H1 (cell line): Measurements from ENCODE around the gene EFCAB8. TPM values are rescaled to one million over a fixed set of nuclear protein-coding genes. Genes with fewer than 3 reads are reported as not detected.
A peak's percentile ranks its signal among the peaks of the same experiment; 100 is the strongest.

Experiments used
- CTCF ChIA-PET: fragments of 300-600 bp; sonication (Branson Sonifier 250); formaldehyde crosslinking; loops from one replicate; lab custom pipeline; 2021; ENCODE audit not compliant: partially characterized antibody; lab: Charles Lee
- POLR2A ChIA-PET: fragments of 300-600 bp; sonication (Branson Sonifier 250); formaldehyde crosslinking; loops from one replicate; lab custom pipeline; 2021; ENCODE audit warnings: inconsistent platforms; ENCODE audit not compliant: partially characterized antibody; lab: Charles Lee
- DNase-seq, 2 experiments: peaks; one replicate each; pipeline versions ENCODE4 v3.0.0 to v3.0.0-alpha.2; 2010 to 2022; ENCODE audit warnings: low spot score in 2 of 2, low read depth in 1 of 2, mixed read lengths in 1 of 2
- FAIRE-seq: peaks from 2 replicates; lab custom pipeline; 2011; peaks lifted over from hg19 to GRCh38; lab: Jason Lieb, UNC
- H2AFZ ChIP-seq: 2 replicates; pipeline ENCODE4 v1.8.1; 2012; ENCODE audit warnings: low read length, inconsistent platforms
- H2AK5ac ChIP-seq: 2 replicates; pipeline ENCODE4 v1.6.1; 2013; ENCODE audit warnings: low read depth, low read length
- H2BK120ac ChIP-seq: replicated peaks from 2 replicates; pipeline ENCODE3; 2013; ENCODE audit warnings: low read depth, low read length, inconsistent platforms
- H2BK12ac ChIP-seq: 2 replicates; pipeline ENCODE4 v1.6.1; 2013; ENCODE audit warnings: low read depth, low read length
- H2BK15ac ChIP-seq: 2 replicates; pipeline ENCODE4 v1.6.1; 2013; ENCODE audit warnings: low read length
- H2BK20ac ChIP-seq: 2 replicates; pipeline ENCODE4 v1.6.1; 2013; ENCODE audit warnings: low read length
- H2BK5ac ChIP-seq: 2 replicates; pipeline ENCODE4 v1.6.1; 2013; ENCODE audit warnings: low read depth, low read length
- H3K14ac ChIP-seq: 2 replicates; pipeline ENCODE4 v1.6.1; 2013; ENCODE audit warnings: inconsistent platforms; ENCODE audit not compliant: insufficient read length
- H3K18ac ChIP-seq: 2 replicates; pipeline ENCODE4 v1.6.1; 2013; ENCODE audit warnings: low read length; ENCODE audit errors: extremely low read depth
- H3K23ac ChIP-seq: 2 replicates; pipeline ENCODE4 v1.6.1; 2013; ENCODE audit warnings: inconsistent platforms; ENCODE audit not compliant: insufficient read length
- H3K23me2 ChIP-seq: 2 replicates; pipeline ENCODE4 v1.6.1; 2013; ENCODE audit warnings: low read depth, low read length
- H3K27ac ChIP-seq: 2 replicates; pipeline ENCODE4 v1.6.1; 2011; ENCODE audit warnings: low read depth, low read length, inconsistent platforms
- H3K27me3 ChIP-seq, 4 experiments: replicated peaks in 1 of 4; 1 replicate in 1 of 4; 2 replicates in 3 of 4; pipeline versions ENCODE4 v1.6.1 to v1.8.1; 2011 to 2013; ENCODE audit warnings: low read length in 3 of 4, mild to moderate bottlenecking in 3 of 4, inconsistent platforms in 2 of 4, mixed read lengths in 2 of 4, moderate library complexity in 1 of 4; ENCODE audit not compliant: control insufficient read depth in 3 of 4, insufficient read depth in 3 of 4; ENCODE audit errors: extremely low read depth in 1 of 4
- H3K36me3 ChIP-seq, 4 experiments: 2 replicates each; pipeline versions ENCODE4 v1.6.1 to v1.8.1; 2011 to 2013; ENCODE audit warnings: mild to moderate bottlenecking in 4 of 4, low read length in 3 of 4, moderate library complexity in 2 of 4, control low read depth in 1 of 4, inconsistent platforms in 1 of 4; ENCODE audit not compliant: insufficient read depth in 4 of 4, control insufficient read depth in 2 of 4
- H3K4ac ChIP-seq: replicated peaks from 2 replicates; pipeline ENCODE3; 2013; ENCODE audit warnings: low read length, low read depth, mixed read lengths, inconsistent platforms; ENCODE audit not compliant: insufficient read length
- H3K4me1 ChIP-seq, 4 experiments: replicated peaks in 1 of 4; 1 replicate in 1 of 4; 2 replicates in 3 of 4; pipeline versions ENCODE4 v1.6.1 to v1.8.1; 2011 to 2013; ENCODE audit warnings: low read length in 3 of 4, inconsistent platforms in 2 of 4, mixed read lengths in 1 of 4; ENCODE audit not compliant: insufficient read depth in 4 of 4, control insufficient read depth in 3 of 4
- H3K4me2 ChIP-seq, 2 experiments: 2 replicates each; pipeline versions ENCODE4 v1.6.1 to v1.8.1; 2011 to 2013; ENCODE audit warnings: low read depth in 2 of 2, low read length in 2 of 2, control low read depth in 1 of 2, inconsistent platforms in 1 of 2, mild to moderate bottlenecking in 1 of 2; ENCODE audit not compliant: insufficient read depth in 1 of 2
- H3K4me3 ChIP-seq, 4 experiments: fragments of 200-600, 300-600 bp in 1 of 4; sonication (generic), shearing (Covaris generic), sonication (Bioruptor Twin) in 1 of 4; 2 replicates each; pipeline versions ENCODE4 v1.5.1 to v1.8.1; 2011 to 2016; ENCODE audit warnings: low read length in 4 of 4, low read depth in 3 of 4, control low read depth in 2 of 4, inconsistent platforms in 2 of 4, mild to moderate bottlenecking in 2 of 4, mixed read lengths in 1 of 4, moderate library complexity in 1 of 4; ENCODE audit not compliant: insufficient read depth in 2 of 4; ENCODE audit errors: extremely low read depth in 1 of 4
- H3K56ac ChIP-seq: replicated peaks from 2 replicates; pipeline ENCODE3; 2013; ENCODE audit warnings: low read depth, mild to moderate bottlenecking, mixed read lengths, low read length, inconsistent platforms; ENCODE audit not compliant: insufficient read length
- H3K79me1 ChIP-seq: 2 replicates; pipeline ENCODE4 v1.6.1; 2013; ENCODE audit warnings: low read depth, low read length, control low read depth
- H3K79me2 ChIP-seq, 2 experiments: 2 replicates each; pipeline versions ENCODE4 v1.6.1 to v1.8.1; 2012 to 2013; ENCODE audit warnings: low read length in 2 of 2, mild to moderate bottlenecking in 2 of 2, inconsistent platforms in 1 of 2; ENCODE audit not compliant: insufficient read depth in 2 of 2, control insufficient read depth in 1 of 2
- H3K9ac ChIP-seq, 4 experiments: replicated peaks in 1 of 4; 1 replicate in 1 of 4; 2 replicates in 3 of 4; pipeline versions ENCODE4 v1.6.1 to v1.8.1; 2011 to 2013; ENCODE audit warnings: low read depth in 3 of 4, low read length in 3 of 4, control low read depth in 2 of 4, mild to moderate bottlenecking in 2 of 4, moderate library complexity in 2 of 4, inconsistent platforms in 1 of 4; ENCODE audit errors: extremely low read depth in 1 of 4
- H3K9me3 ChIP-seq, 2 experiments: 2 replicates each; pipeline versions ENCODE4 v1.6.1 to v1.8.1; 2012 to 2013; ENCODE audit warnings: mild to moderate bottlenecking in 2 of 2, moderate library complexity in 2 of 2, control low read depth in 1 of 2, inconsistent platforms in 1 of 2, low read depth in 1 of 2, low read length in 1 of 2, mixed read lengths in 1 of 2; ENCODE audit not compliant: insufficient read depth in 2 of 2
- H4K20me1 ChIP-seq, 2 experiments: replicated peaks in 1 of 2; 2 replicates each; pipeline versions ENCODE3 to v1.8.1; 2011 to 2013; ENCODE audit warnings: inconsistent platforms in 2 of 2, low read length in 2 of 2, mild to moderate bottlenecking in 1 of 2; ENCODE audit not compliant: insufficient read depth in 2 of 2, control insufficient read depth in 1 of 2
- H4K5ac ChIP-seq: 2 replicates; pipeline ENCODE4 v1.6.1; 2013; ENCODE audit warnings: low read length, low read depth, mixed read lengths, inconsistent platforms; ENCODE audit not compliant: insufficient read length
- H4K8ac ChIP-seq: 2 replicates; pipeline ENCODE4 v1.8.0; 2013; ENCODE audit warnings: mild to moderate bottlenecking, moderate library complexity, low read length, inconsistent platforms; ENCODE audit not compliant: insufficient read depth; ENCODE audit errors: extremely low read depth
- H4K91ac ChIP-seq: replicated peaks from 2 replicates; pipeline ENCODE3; 2013; ENCODE audit warnings: low read length, mixed read lengths, inconsistent platforms; ENCODE audit not compliant: insufficient read length
- CEBPB ChIP-seq: IDR thresholded peaks from 2 replicates; pipeline ENCODE4 v1.6.1; 2012; ENCODE audit warnings: low read depth, low read length
- EZH2 ChIP-seq: fragments of 200-600 bp; sonication (generic); IDR thresholded peaks from 2 replicates; pipeline ENCODE4 v1.7.1; 2012; ENCODE audit warnings: low read depth, mild to moderate bottlenecking, moderate library complexity, low read length, inconsistent platforms; ENCODE audit not compliant: severe bottlenecking
- NANOG ChIP-seq: IDR thresholded peaks from 2 replicates; pipeline ENCODE4 v1.6.1; 2011; ENCODE audit warnings: low read length, low read depth, mild to moderate bottlenecking, inconsistent platforms; ENCODE audit not compliant: insufficient read depth, poor library complexity, severe bottlenecking
- RNF2 ChIP-seq: fragments of 200-900, 300-1000 bp; sonication (generic); IDR thresholded peaks from 2 replicates; pipeline ENCODE4 v1.7.1; 2016; ENCODE audit warnings: borderline replicate concordance, low read depth, mild to moderate bottlenecking, antibody characterized with exemption, low read length; ENCODE audit not compliant: poor library complexity, severe bottlenecking; ENCODE audit errors: missing control alignments
- WGBS, 2 experiments: shearing (Covaris generic) in 1 of 2; methylation state at CpG; one replicate each; pipeline versions ENCODE4 v1.1.6 to v1.1.7; 2013 to 2015; ENCODE audit warnings: low lambda C conversion rate in 2 of 2, mixed read lengths in 2 of 2, inconsistent platforms in 1 of 2, low coverage in 1 of 2, missing lambda C conversion rate in 1 of 2; ENCODE audit not compliant: insufficient replicate concordance in 2 of 2, insufficient coverage in 1 of 2, insufficient read length in 1 of 2; ENCODE audit errors: extremely low coverage in 1 of 2, missing lambda C conversion rate in 1 of 2; 5-methylcytosine and 5-hydroxymethylcytosine counted together
- polyA plus RNA-seq, 7 experiments: library from polyadenylated mRNA; depleted of rRNA in 3 of 7; stranded (reverse) in 5 of 7; unstranded in 2 of 7; fragments of >200 nt in 5 of 7; fragments of 200-250 nt in 2 of 7; gene quantifications; 1 replicate in 5 of 7; 2 replicates in 1 of 7; 4 replicates in 1 of 7; pipeline versions ENCODE4 v1.2.1 to v1.2.3, GENCODE V29; 2011 to 2013; ENCODE audit warnings: missing spikeins in 2 of 7, mixed read lengths in 2 of 7
- total RNA-seq: library from RNA; stranded (reverse); fragmentation: NEBNext Ultra II Directional; extraction: Animal tissue kit (Norgen Biotek cat#: 25700); gene quantifications from 2 replicates; pipeline ENCODE4 v1.2.1, GENCODE V29; 2021

Gene EFCAB8
- total and polyA plus RNA-seq, 2 of the 8 experiments (the other 6 are each of a cell fraction or from before 2014, with no cell fraction given) = 0.06 to 0.20 TPM

DNA sequence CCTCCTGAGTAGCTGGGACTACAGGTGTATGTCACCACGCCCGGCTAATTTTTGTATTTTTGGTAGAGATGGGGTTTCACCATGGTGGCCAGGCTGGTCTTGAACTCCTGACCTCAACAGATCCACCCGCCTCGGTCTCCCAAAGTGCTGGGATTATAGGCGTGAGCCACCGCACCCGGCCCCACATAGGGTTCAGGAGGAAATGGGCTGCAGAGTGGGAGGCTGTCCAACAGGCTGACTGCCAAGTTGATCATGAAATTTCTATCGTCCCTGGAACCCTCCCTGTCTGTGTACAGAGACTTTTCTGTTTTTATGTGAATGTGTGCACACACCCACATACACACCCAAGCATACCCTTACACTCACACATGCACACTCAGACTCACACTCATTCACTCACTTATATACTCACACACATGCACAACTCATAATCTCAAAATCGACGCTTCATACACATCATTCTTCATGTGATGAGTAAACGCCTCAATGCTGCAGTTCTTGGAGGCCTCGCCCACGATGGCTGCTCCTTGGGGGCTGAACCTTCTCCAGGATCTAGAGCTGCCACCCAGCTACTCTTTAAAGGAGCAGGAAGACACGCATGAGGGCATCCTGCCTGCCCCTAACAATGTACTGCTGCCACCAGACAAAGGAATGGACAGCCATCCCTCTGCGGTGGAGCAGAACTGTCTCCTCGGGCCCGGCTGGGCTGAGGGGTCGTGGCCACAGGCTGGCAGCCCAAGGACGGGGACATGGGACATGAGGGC is 109.9 kb downstream of the EFCAB8 start:
- Histone ChIP-seq H3K27me3 (no peaks in the 10 kb centered on the region), H4K8ac (no peak overlapping the region), H3K23me2 (no peaks in the 10 kb centered on the region), H2BK20ac (no peak overlapping the region), H2AK5ac (peak overlapping the region; percentile 39; the same call in 1 of the 2 replicates), H3K79me2 (no peaks in the 10 kb centered on the region), H3K14ac (no peak overlapping the region), H3K27ac (no peak overlapping the region), H3K4ac (no peak overlapping the region), H4K5ac (no peak overlapping the region), H3K79me1 (no peaks in the 10 kb centered on the region; the same call in 1 of the 2 replicates), H2BK15ac (0 out of 2 replicates have a peak overlapping the region, but pooled peaks have one; percentile 31), H3K9me3 (no peaks in the 10 kb centered on the region), H4K91ac (no peak overlapping the region), H2BK5ac (no peak overlapping the region), H2BK12ac (peak overlapping the region; percentile 94; the same call in 1 of the 2 replicates), H3K23ac (no peak overlapping the region), H2BK120ac (no peak overlapping the region), H3K4me3 (no peak overlapping the region), H4K20me1 (no peaks in the 10 kb centered on the region), H3K4me1 (peaks cover 7 to 18% (median 11%) of the 10 kb centered on the region in 4 experiments), H3K56ac (no peak overlapping the region), H2AFZ (no peak overlapping the region), H3K4me2 (no peak overlapping the region), H3K36me3 (no peaks in the 10 kb centered on the region), H3K18ac (no peak overlapping the region), H3K9ac (no peak overlapping the region)
- no peak for TF ChIP-seq EZH2
- TF ChIP-seq CEBPB = no peak
- no peak for TF ChIP-seq RNF2
- no peak for TF ChIP-seq NANOG
- ChIA-PET CTCF (interaction anchor here (0.7 to 1.6 kb wide), 4 partner anchors 10 to 66 kb away, joined by 4 to 7 read pairs (median 4); no protein-coding TSS in a partner anchor), POLR2A (interaction anchor here (0.6 kb wide), 1 partner anchor 110 kb away, joined by 3 read pairs; no protein-coding TSS in a partner anchor)
- DNase-seq = no peak
- no peak for FAIRE-seq
- WGBS, 2 experiments = 85 to 100% methylated on average over 2 to 19 of the region's 19 CpGs
